Measurements from ENCODE around the gene SYNE2.
"Not testable (repeated sequence)": the region's sequence is repeated elsewhere in the genome, so short reads cannot be mapped to it uniquely, and the experiment has no call there.

Gene SYNE2

DNA sequence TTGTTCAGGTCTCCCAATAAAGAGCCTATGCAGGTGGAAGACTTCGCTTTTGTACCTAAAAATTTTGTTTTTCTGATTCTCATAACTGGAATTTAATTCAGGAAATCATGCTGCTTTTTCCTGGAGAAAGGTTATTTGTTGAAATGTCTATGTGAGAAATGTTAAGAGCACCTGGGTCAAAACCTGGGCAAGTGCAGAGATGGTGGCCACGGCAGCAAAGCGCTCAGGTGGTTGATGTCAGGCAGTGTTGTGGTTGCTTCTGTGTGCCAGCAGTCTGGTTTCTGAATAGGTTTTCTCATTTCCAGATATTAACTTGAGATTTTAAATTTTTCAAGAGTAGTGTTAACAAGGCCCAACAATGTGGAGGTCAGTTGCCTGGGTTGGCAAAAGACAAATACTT is 345.2 kb downstream of the SYNE2 start:
- Histone ChIP-seq H3K9me3 (ENCODE audit: control insufficient read depth, low read length) (no peaks in the 10 kb centered on the region), H3K36me3 (ENCODE audit: control insufficient read depth, insufficient read depth, low read length) (no peaks in the 10 kb centered on the region), H3K27me3 (ENCODE audit: control insufficient read depth, insufficient read depth, low read length) (no peaks in the 10 kb centered on the region), H3K4me3 (ENCODE audit: low read length) (no peak overlapping the region), H3K4me1 (ENCODE audit: control insufficient read depth, insufficient read depth, low read length) (peaks cover 10% of the 10 kb centered on the region), H3K9ac (ENCODE audit: low read length) (no peak overlapping the region)

DNA sequence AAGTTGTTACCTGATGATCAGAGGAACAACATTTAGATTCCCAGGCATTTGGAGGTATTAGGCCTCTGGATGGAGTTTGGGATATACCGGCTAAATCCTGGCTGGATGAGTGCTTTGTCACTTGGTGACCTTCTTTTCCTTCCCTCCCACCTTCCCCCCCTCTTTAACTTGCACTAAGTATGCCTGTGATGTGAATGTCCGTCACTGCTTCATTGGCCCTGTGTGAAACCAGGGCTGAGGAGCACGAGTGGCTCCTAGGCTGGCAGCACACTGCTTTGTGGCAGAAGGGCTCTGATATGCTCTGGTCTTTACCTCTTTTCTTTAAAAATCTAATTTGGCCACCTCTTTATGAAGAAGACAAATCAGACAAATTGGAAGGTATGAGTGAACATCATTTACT is 345.7 kb downstream of the SYNE2 start:
- peaks cover 10% of the 10 kb centered on the region for H3K4me1 ChIP-seq (ENCODE audit: control insufficient read depth, insufficient read depth, low read length)
- H3K36me3 ChIP-seq (ENCODE audit: control insufficient read depth, insufficient read depth, low read length): no peaks in the 10 kb centered on the region
- no peaks in the 10 kb centered on the region for H3K9me3 ChIP-seq (ENCODE audit: control insufficient read depth, low read length)
- no peak overlapping the region for H3K4me3 ChIP-seq (ENCODE audit: low read length)
- H3K27me3 ChIP-seq (ENCODE audit: control insufficient read depth, insufficient read depth, low read length): no peaks in the 10 kb centered on the region
- no peak overlapping the region for H3K9ac ChIP-seq (ENCODE audit: low read length)

DNA sequence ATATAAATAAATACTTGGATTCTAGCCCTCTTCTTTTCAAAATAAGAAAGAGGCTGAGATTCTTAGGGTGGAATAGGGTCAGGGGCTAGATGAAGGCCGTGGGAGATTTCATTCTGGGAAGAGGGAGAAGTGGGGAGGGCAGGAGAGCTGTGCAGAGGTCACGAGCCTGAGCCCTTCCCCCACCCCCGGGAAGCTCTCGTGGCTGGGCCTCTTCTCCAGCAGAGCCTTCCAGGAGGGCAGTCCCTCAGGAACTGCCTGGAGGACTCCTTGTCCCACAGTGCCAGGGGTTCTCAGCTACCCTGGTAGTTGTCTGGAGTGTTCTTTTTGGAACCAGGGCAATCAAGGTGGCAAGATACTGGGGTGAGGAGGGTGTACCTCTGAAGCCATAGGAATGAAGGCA is 347.4 kb downstream of the SYNE2 start:
- Histone ChIP-seq H3K9ac (ENCODE audit: low read length) (no peak overlapping the region), H3K36me3 (ENCODE audit: control insufficient read depth, insufficient read depth, low read length) (no peaks in the 10 kb centered on the region), H3K4me1 (ENCODE audit: control insufficient read depth, insufficient read depth, low read length) (peaks cover 10% of the 10 kb centered on the region), H3K27me3 (ENCODE audit: control insufficient read depth, insufficient read depth, low read length) (no peaks in the 10 kb centered on the region), H3K9me3 (ENCODE audit: control insufficient read depth, low read length) (no peaks in the 10 kb centered on the region), H3K4me3 (ENCODE audit: low read length) (no peak overlapping the region)

DNA sequence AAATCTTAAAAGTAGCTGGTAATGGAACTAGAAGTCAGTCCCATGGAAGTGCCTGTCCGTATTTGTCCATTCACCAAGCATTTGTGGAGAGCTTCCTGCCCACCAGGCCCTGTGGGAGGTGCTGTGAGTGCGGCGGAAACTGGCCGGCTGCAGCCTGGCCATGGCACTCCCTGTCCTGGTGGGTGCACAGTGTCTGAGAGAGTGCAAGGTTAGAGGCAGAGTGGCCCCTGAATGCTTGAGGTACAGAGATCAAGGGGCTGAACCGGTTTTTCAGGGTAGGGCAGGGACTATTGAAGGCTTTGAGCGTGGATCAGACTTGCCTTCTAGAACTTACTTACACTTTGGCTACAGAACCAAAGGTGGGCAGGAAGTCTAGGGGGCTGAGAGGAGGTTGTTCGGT is 348.5 kb downstream of the SYNE2 start:
- no peaks in the 10 kb centered on the region for H3K27me3 ChIP-seq (ENCODE audit: control insufficient read depth, insufficient read depth, low read length)
- H3K4me1 ChIP-seq (ENCODE audit: control insufficient read depth, insufficient read depth, low read length): peaks cover 10% of the 10 kb centered on the region
- no peaks in the 10 kb centered on the region for H3K36me3 ChIP-seq (ENCODE audit: control insufficient read depth, insufficient read depth, low read length)
- H3K4me3 ChIP-seq (ENCODE audit: low read length): no peak overlapping the region
- H3K9me3 ChIP-seq (ENCODE audit: control insufficient read depth, low read length): no peaks in the 10 kb centered on the region
- H3K9ac ChIP-seq (ENCODE audit: low read length): no peak overlapping the region

DNA sequence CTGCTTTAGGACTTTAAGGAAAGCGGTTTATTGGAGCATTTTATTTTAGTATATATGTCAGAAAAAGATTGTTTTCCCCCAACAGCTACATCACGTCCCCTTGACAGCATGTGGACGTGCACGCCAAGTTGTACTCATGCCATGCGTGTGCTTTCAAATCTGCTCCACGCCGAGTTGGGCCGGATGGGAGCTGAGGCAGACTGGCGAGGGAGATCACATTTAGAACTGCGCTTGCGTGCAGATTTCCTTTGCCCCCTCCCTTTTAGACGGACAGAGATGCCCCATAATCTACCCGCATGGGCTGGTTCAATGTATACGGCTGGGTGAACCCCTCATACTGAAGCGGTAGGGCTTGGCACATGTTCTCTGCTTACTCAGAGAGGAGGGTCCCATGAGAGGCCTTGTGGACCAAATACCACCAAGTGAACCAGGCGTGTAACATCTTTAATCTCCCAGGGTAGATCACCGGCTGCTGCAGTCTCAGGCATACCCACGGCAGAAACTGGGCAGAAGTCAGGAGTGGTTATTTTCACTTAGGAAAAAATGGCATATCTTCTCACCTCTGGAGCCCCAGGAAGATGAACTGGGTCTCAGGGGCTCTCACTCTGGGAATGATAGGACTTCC is 349.2 kb downstream of the SYNE2 start:
- H3K4me1 ChIP-seq (ENCODE audit: control insufficient read depth, insufficient read depth, low read length): peaks cover 10% of the 10 kb centered on the region
- no peaks in the 10 kb centered on the region for H3K9me3 ChIP-seq (ENCODE audit: control insufficient read depth, low read length)
- no peaks in the 10 kb centered on the region for H3K27me3 ChIP-seq (ENCODE audit: control insufficient read depth, insufficient read depth, low read length)
- no peaks in the 10 kb centered on the region for H3K36me3 ChIP-seq (ENCODE audit: control insufficient read depth, insufficient read depth, low read length)
- no peak overlapping the region for H3K9ac ChIP-seq (ENCODE audit: low read length)
- H3K4me3 ChIP-seq (ENCODE audit: low read length): no peak overlapping the region

DNA sequence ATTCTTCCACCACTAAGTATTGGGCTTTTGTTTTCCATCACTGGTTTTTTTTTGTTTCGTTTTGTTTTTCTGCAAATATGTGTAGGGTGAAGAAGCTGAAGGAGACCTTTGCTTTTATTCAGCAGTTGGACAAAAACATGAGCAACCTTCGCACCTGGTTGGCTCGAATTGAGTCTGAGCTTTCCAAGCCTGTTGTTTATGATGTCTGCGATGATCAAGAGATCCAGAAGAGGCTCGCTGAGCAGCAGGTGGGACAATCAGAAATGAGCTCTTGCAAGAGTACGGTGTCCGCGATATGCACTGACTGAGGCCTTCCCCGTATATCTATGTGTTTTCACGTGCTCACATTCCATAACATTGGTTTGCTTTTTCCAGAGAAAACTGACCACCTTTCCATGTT is 349.9 kb downstream of the SYNE2 start:
- Histone ChIP-seq H3K9ac (ENCODE audit: low read length) (no peak overlapping the region), H3K36me3 (ENCODE audit: control insufficient read depth, insufficient read depth, low read length) (no peaks in the 10 kb centered on the region), H3K4me1 (ENCODE audit: control insufficient read depth, insufficient read depth, low read length) (peaks cover 10% of the 10 kb centered on the region), H3K9me3 (ENCODE audit: control insufficient read depth, low read length) (no peaks in the 10 kb centered on the region), H3K4me3 (ENCODE audit: low read length) (no peak overlapping the region), H3K27me3 (ENCODE audit: control insufficient read depth, insufficient read depth, low read length) (no peaks in the 10 kb centered on the region)

DNA sequence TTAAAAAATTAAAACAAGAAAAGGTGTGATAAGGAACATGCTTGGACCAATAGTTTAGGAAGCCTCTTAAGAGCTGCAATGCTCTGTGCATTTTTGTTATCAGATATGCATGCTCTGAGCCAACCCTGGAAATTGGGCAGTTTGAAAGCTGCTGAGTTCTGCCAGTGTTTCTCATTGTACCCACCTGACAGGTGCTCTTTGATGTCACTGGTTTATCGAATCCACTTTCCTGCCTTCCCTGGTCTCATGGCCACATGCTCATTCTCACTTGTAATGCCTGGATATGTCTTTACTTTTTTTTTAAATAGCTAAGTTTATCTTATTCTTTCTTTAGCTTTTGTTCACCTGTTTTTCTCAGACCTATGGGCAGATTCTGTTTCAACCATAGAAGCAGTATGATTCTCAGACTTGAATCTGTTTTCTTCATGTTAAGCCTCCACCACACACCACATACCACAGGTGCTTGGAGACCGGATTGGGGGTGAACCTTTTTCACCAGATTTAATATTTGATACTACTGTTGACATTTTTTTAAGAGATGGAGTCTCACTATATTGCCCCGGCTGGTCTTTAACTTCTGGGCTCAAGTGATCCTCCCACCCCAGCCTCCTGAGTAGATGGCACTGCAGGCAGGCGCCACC is 350.7 kb downstream of the SYNE2 start:
- H3K4me1 ChIP-seq (ENCODE audit: control insufficient read depth, insufficient read depth, low read length): peaks cover 10% of the 10 kb centered on the region
- no peaks in the 10 kb centered on the region for H3K9me3 ChIP-seq (ENCODE audit: control insufficient read depth, low read length)
- no peak overlapping the region for H3K9ac ChIP-seq (ENCODE audit: low read length)
- no peaks in the 10 kb centered on the region for H3K27me3 ChIP-seq (ENCODE audit: control insufficient read depth, insufficient read depth, low read length)
- H3K36me3 ChIP-seq (ENCODE audit: control insufficient read depth, insufficient read depth, low read length): no peaks in the 10 kb centered on the region
- H3K4me3 ChIP-seq (ENCODE audit: low read length): no peak overlapping the region

DNA sequence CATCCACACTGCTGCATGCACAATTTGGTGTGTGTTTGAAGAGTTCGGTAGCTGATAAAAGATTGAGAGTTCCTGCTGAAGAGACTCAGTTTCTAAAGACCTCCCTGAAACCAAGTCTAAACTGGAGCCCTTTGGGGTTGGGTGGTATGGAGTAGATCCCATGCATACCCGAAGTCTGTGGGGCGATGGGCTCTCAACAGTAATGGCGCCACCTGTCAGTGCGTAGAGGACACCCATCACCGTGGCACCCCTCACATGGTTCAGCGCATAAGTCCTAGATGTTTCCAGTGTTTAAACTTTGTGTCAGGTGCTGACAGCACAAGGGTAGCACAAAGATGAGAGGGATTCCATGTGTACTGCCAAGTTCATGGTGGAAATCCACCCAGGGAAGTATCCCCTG is 355.5 kb downstream of the SYNE2 start:
- Histone ChIP-seq H3K9ac (ENCODE audit: low read length) (no peak overlapping the region), H3K27me3 (ENCODE audit: control insufficient read depth, insufficient read depth, low read length) (no peaks in the 10 kb centered on the region), H3K4me1 (ENCODE audit: control insufficient read depth, insufficient read depth, low read length) (peaks cover 4% of the 10 kb centered on the region), H3K9me3 (ENCODE audit: control insufficient read depth, low read length) (no peaks in the 10 kb centered on the region), H3K36me3 (ENCODE audit: control insufficient read depth, insufficient read depth, low read length) (peaks cover 17% of the 10 kb centered on the region), H3K4me3 (ENCODE audit: low read length) (no peak overlapping the region)

DNA sequence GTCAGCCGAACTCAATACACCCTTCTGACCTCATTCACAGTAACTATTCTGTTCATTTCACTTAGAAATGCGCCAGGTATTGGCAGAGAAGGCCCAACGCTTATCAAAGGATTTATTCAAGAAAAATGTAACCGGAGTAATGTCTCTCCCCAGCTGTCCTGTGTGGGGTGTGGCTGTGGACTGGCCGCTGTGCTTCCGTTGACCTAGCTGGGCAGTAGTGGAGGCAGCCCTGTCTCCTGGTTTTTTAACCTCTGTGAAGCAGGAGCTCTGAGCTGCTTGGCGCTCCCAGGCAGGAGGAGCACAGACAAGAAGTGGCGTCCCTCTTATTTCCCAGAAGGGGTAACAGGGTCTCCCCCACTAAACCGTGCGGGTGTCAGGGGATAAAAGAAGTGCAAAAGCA is 356.2 kb downstream of the SYNE2 start:
- Histone ChIP-seq H3K27me3 (ENCODE audit: control insufficient read depth, insufficient read depth, low read length) (no peaks in the 10 kb centered on the region), H3K9ac (ENCODE audit: low read length) (no peak overlapping the region), H3K36me3 (ENCODE audit: control insufficient read depth, insufficient read depth, low read length) (peaks cover 17% of the 10 kb centered on the region), H3K4me1 (ENCODE audit: control insufficient read depth, insufficient read depth, low read length) (peaks cover 4% of the 10 kb centered on the region), H3K9me3 (ENCODE audit: control insufficient read depth, low read length) (no peaks in the 10 kb centered on the region), H3K4me3 (ENCODE audit: low read length) (no peak overlapping the region)

DNA sequence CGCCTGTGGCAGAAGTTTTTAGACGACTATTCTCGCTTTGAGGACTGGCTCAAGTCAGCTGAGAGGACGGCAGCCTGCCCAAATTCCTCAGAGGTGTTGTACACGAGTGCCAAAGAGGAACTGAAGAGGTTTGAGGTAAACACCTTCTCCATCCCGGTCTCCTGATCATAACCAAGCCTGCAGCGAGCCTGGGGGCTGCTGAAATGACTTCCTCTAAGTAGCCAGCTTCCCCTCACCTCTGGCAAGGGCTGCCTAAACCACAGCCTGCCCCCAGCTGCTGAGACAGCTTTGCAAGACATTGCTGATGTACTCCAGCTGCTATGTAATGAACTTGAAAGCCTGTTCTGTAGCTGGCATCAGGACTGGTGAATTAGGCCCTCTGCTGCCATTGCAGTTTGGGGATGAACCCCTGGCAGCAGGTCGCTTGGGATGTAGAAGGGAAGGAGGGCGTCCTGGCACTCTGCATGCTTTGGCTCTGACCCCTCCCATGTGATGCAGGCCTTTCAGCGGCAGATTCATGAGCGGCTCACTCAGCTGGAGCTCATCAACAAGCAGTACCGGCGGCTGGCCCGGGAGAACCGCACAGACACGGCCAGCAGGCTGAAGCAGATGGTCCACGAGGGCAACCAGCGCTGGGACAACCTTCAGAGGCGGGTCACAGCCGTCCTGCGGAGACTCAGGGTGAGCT is 356.8 kb downstream of the SYNE2 start:
- H3K4me1 ChIP-seq (ENCODE audit: control insufficient read depth, insufficient read depth, low read length): peaks cover 4% of the 10 kb centered on the region
- H3K4me3 ChIP-seq (ENCODE audit: low read length): no peak overlapping the region
- H3K9me3 ChIP-seq (ENCODE audit: control insufficient read depth, low read length): no peaks in the 10 kb centered on the region
- no peak overlapping the region for H3K9ac ChIP-seq (ENCODE audit: low read length)
- H3K36me3 ChIP-seq (ENCODE audit: control insufficient read depth, insufficient read depth, low read length): peaks cover 17% of the 10 kb centered on the region
- H3K27me3 ChIP-seq (ENCODE audit: control insufficient read depth, insufficient read depth, low read length): no peaks in the 10 kb centered on the region

DNA sequence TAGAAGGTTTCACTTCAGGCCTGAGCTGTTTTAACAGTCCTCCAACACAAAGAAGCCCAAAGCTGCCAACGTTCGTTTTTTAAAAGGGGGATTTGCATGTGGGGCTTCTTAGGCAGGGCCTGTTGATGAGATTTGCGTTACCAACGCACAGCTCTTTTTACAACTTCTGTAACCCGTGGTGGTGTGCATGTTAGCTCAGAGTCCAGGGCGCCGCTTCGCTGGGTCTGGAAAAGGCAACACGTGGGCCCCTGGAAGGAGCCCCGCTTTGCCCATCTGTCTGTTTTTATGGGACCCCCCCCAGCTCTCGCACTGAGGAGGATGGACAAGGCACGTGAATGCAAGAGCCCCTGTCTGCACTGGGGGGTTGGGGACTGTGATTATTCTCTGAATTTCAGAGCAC is 357.4 kb downstream of the SYNE2 start:
- Histone ChIP-seq H3K4me3 (ENCODE audit: low read length) (no peak overlapping the region), H3K4me1 (ENCODE audit: control insufficient read depth, insufficient read depth, low read length) (peaks cover 4% of the 10 kb centered on the region), H3K9ac (ENCODE audit: low read length) (no peak overlapping the region), H3K27me3 (ENCODE audit: control insufficient read depth, insufficient read depth, low read length) (no peaks in the 10 kb centered on the region), H3K36me3 (ENCODE audit: control insufficient read depth, insufficient read depth, low read length) (peaks cover 18% of the 10 kb centered on the region), H3K9me3 (ENCODE audit: control insufficient read depth, low read length) (no peaks in the 10 kb centered on the region)

DNA sequence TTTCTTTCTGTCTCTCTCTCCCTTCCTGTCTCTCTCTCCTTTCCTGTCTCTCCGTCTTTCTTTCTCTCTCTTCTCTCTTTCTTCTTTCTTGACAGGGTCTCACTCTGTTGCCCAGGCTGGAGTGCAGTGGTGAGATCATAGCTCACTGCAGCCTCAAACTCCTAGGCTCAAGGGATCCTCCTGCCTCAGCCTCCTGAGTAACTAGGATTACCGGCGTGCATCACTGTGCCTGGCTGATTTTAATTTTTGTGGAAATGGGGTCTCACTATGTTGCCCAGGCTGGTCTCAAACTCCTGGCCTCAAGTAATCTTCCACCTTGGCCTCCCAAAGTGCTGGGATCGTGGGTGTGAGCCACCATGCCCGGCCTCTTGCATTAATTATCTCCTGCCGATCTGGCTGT is 358.1 kb downstream of the SYNE2 start:
- H3K4me1 ChIP-seq (ENCODE audit: control insufficient read depth, insufficient read depth, low read length); H3K4me3 ChIP-seq (ENCODE audit: low read length); H3K27me3 ChIP-seq (ENCODE audit: control insufficient read depth, insufficient read depth, low read length); H3K9me3 ChIP-seq (ENCODE audit: control insufficient read depth, low read length); H3K9ac ChIP-seq (ENCODE audit: low read length): not testable (repeated sequence)
- peaks cover 24% of the 10 kb centered on the region for H3K36me3 ChIP-seq (ENCODE audit: control insufficient read depth, insufficient read depth, low read length)
